Liver (tissue), 9 donors: Measurements from ENCODE around the gene GTF2E1. TPM values are rescaled to one million over a fixed set of nuclear protein-coding genes. Genes with fewer than 3 reads are reported as not detected.

ENCODE experiments used
- DNase-seq: peaks from one replicate; pipeline ENCODE4 v3.0.0-alpha.2; 2017; ENCODE audit warnings: low spot score
- H3K27ac ChIP-seq, 2 donors: one replicate each; pipeline ENCODE4 v1.7.0; 2013; ENCODE audit warnings: inconsistent platforms in 2 of 2, low read length in 2 of 2, control low read depth in 1 of 2, low read depth in 1 of 2, mild to moderate bottlenecking in 1 of 2
- H3K27me3 ChIP-seq, 4 donors: one replicate each; pipeline versions ENCODE4 v1.6.1 to v1.7.0; 2013; ENCODE audit warnings: low read length in 3 of 4, inconsistent platforms in 1 of 4, mild to moderate bottlenecking in 1 of 4, moderate library complexity in 1 of 4; ENCODE audit not compliant: control insufficient read depth in 4 of 4, insufficient read depth in 4 of 4
- H3K36me3 ChIP-seq, 4 donors: one replicate each; pipeline versions ENCODE4 v1.6.1 to v1.7.0; 2013; ENCODE audit warnings: low read length in 3 of 4, mild to moderate bottlenecking in 3 of 4, low read depth in 1 of 4, moderate library complexity in 1 of 4; ENCODE audit not compliant: control insufficient read depth in 4 of 4, insufficient read depth in 3 of 4
- H3K4me1 ChIP-seq, 4 donors: one replicate each; pipeline versions ENCODE4 v1.6.1 to v1.7.0; 2013; ENCODE audit warnings: low read length in 3 of 4, mild to moderate bottlenecking in 3 of 4, moderate library complexity in 1 of 4; ENCODE audit not compliant: control insufficient read depth in 4 of 4, insufficient read depth in 4 of 4
- H3K4me3 ChIP-seq, 3 donors: one replicate each; pipeline versions ENCODE4 v1.6.1 to v1.7.0; 2013; ENCODE audit warnings: low read length in 3 of 3, control low read depth in 1 of 3, low read depth in 1 of 3, mild to moderate bottlenecking in 1 of 3
- H3K9ac ChIP-seq, 2 donors: one replicate each; pipeline ENCODE4 v1.7.0; 2013; ENCODE audit warnings: low read length in 2 of 2, mild to moderate bottlenecking in 2 of 2, moderate library complexity in 2 of 2, control low read depth in 1 of 2, low read depth in 1 of 2
- H3K9me3 ChIP-seq, 4 donors: one replicate each; pipeline versions ENCODE4 v1.6.1 to v1.7.0; 2013; ENCODE audit warnings: low read length in 3 of 4; ENCODE audit not compliant: control insufficient read depth in 4 of 4
- ATF3 ChIP-seq: IDR thresholded peaks from 2 replicates; pipeline ENCODE4 v1.6.1; 2016; ENCODE audit warnings: antibody characterized with exemption
- CTCF ChIP-seq: fragments of 150-350 bp; IDR thresholded peaks from 2 replicates; pipeline ENCODE4 v1.5.1; 2017; ENCODE audit warnings: improper control_type of control experiment, low read depth, low read length; ENCODE audit not compliant: missing input control
- EGR1 ChIP-seq, 2 donors: IDR thresholded peaks; 2 replicates each; pipeline ENCODE4 v1.6.1; 2016 to 2018; ENCODE audit warnings: antibody characterized with exemption in 2 of 2, low read depth in 2 of 2
- FOXA1 ChIP-seq: IDR thresholded peaks from 2 replicates; pipeline ENCODE4 v1.6.1; 2016; ENCODE audit warnings: antibody characterized with exemption
- FOXA2 ChIP-seq: IDR thresholded peaks from 2 replicates; pipeline ENCODE4 v1.6.1; 2016; ENCODE audit warnings: antibody characterized with exemption
- GABPA ChIP-seq, 2 donors: IDR thresholded peaks in 1 of 2; conservative IDR thresholded peaks in 1 of 2; 2 replicates each; pipeline ENCODE4 v1.6.1; 2016; ENCODE audit warnings: antibody characterized with exemption in 2 of 2, mild to moderate bottlenecking in 1 of 2, moderate library complexity in 1 of 2
- HNF4A ChIP-seq, 2 donors: conservative IDR thresholded peaks; 2 replicates each; pipeline ENCODE4 v1.6.1; 2016; ENCODE audit warnings: antibody characterized with exemption in 2 of 2, mild to moderate bottlenecking in 2 of 2
- HNF4G ChIP-seq: IDR thresholded peaks from 2 replicates; pipeline ENCODE4 v1.6.1; 2016; ENCODE audit warnings: antibody characterized with exemption
- JUND ChIP-seq, 2 donors: IDR thresholded peaks; 2 replicates each; pipeline ENCODE4 v1.6.1; 2016; ENCODE audit warnings: antibody characterized with exemption in 2 of 2
- MAX ChIP-seq: IDR thresholded peaks from 2 replicates; pipeline ENCODE4 v1.6.1; 2016; ENCODE audit warnings: antibody characterized with exemption
- NR2F2 ChIP-seq: IDR thresholded peaks from 2 replicates; pipeline ENCODE4 v1.6.1; 2016; ENCODE audit warnings: antibody characterized with exemption
- RAD21 ChIP-seq, 2 donors: IDR thresholded peaks; 2 replicates each; pipeline ENCODE4 v1.6.1; 2016; ENCODE audit warnings: antibody characterized with exemption in 2 of 2, mild to moderate bottlenecking in 2 of 2
- REST ChIP-seq: IDR thresholded peaks from 2 replicates; pipeline ENCODE4 v1.6.1; 2016; ENCODE audit warnings: antibody characterized with exemption, mild to moderate bottlenecking
- RXRA ChIP-seq, 2 donors: IDR thresholded peaks; 2 replicates each; pipeline ENCODE4 v1.6.1; 2017 to 2018; ENCODE audit warnings: antibody characterized with exemption in 2 of 2, mild to moderate bottlenecking in 1 of 2
- SP1 ChIP-seq: IDR thresholded peaks from 2 replicates; pipeline ENCODE4 v1.6.1; 2018; ENCODE audit warnings: antibody characterized with exemption, mild to moderate bottlenecking
- TAF1 ChIP-seq: conservative IDR thresholded peaks from 2 replicates; pipeline ENCODE4 v1.6.1; 2016; ENCODE audit warnings: antibody characterized with exemption, mild to moderate bottlenecking
- YY1 ChIP-seq: IDR thresholded peaks from 2 replicates; pipeline ENCODE4 v1.6.1; 2016; ENCODE audit warnings: antibody characterized with exemption, mild to moderate bottlenecking
- ZBTB33 ChIP-seq: IDR thresholded peaks from 2 replicates; pipeline ENCODE4 v1.6.1; 2016; ENCODE audit warnings: antibody characterized with exemption
- WGBS: extraction: QIAGEN DNeasy Blood & Tissue Kit; methylation state at CpG from one replicate; pipeline ENCODE4 v1.1.7; 2013; 5-methylcytosine and 5-hydroxymethylcytosine counted together
- polyA plus RNA-seq, 2 donors: library from polyadenylated mRNA; stranded (reverse) in 1 of 2; unstranded in 1 of 2; fragments of 200-250 nt in 1 of 2; fragments of >200 nt in 1 of 2; fragmentation: Nextera tagmentation in 1 of 2; extraction: Ambion mirVana in 1 of 2; gene quantifications; one replicate each; pipeline versions ENCODE4 v1.2.1 to v1.2.3, GENCODE V29; 2013 to 2015
- total RNA-seq, 2 donors: library from RNA; depleted of rRNA; stranded (reverse); fragments of >200 nt; gene quantifications; one replicate each; pipeline ENCODE4 v1.2.3, GENCODE V29; 2014
- donor health status: healthy.
- donor health status: healthy.
- donor health status: healthy.
- donor health status: healthy.
- donor health status: healthy.

Gene GTF2E1
- total and polyA plus RNA-seq, 4 donors: 2.3 to 9.5 (median 3.9) TPM

- TF ChIP-seq FOXA1 (no peak), GABPA (IDR thresholded peaks at IDR 0.05 in 1 of 2, conservative IDR thresholded peaks at IDR 0.05 in 1 of 2) (no peak), TAF1 (no peak)
- no peak overlapping the region for H3K9ac ChIP-seq
- H3K27me3 ChIP-seq: no peaks in the 10 kb centered on the region
- no peak overlapping the region for H3K4me3 ChIP-seq
- H3K27ac ChIP-seq: no peak overlapping the region
- 98% methylated on average over 2 of the region's 2 CpGs for WGBS
- no peaks in the 10 kb centered on the region for H3K4me1 ChIP-seq
- H3K9me3 ChIP-seq: no peaks in the 10 kb centered on the region
- no peak for DNase-seq
- H3K36me3 ChIP-seq: peaks cover 0 to 6% (median 3%) of the 10 kb centered on the region in 4 donors
Measured at GRCh38 chr3:120752865-120753264, 10.3 kb downstream of the GTF2E1 start.

- peaks cover 0 to 6% (median 3%) of the 10 kb centered on the region in 4 donors for H3K36me3 ChIP-seq
- H3K27me3 ChIP-seq: no peaks in the 10 kb centered on the region
- TF ChIP-seq JUND (IDR thresholded peaks at IDR 0.05) (no peak), ATF3 (no peak), RAD21 (IDR thresholded peaks at IDR 0.05) (no peak), MAX (no peak), HNF4G (no peak), REST (no peak), FOXA2 (no peak), ZBTB33 (no peak), FOXA1 (no peak), CTCF (no peak), EGR1 (IDR thresholded peaks at IDR 0.05; ENCODE audit: low read depth in 2 of 2) (no peak), YY1 (no peak), GABPA (IDR thresholded peaks at IDR 0.05 in 1 of 2, conservative IDR thresholded peaks at IDR 0.05 in 1 of 2) (no peak), HNF4A (conservative IDR thresholded peaks at IDR 0.05) (no peak), TAF1 (no peak), RXRA (IDR thresholded peaks at IDR 0.05) (no peak), NR2F2 (no peak), SP1 (no peak)
- H3K4me3 ChIP-seq: no peak overlapping the region
- H3K9ac ChIP-seq: no peak overlapping the region
- H3K27ac ChIP-seq: no peak overlapping the region
- DNase-seq: no peak
- no peaks in the 10 kb centered on the region for H3K4me1 ChIP-seq
- no peaks in the 10 kb centered on the region for H3K9me3 ChIP-seq
Measured at GRCh38 chr3:120753810-120754209, 11.3 kb downstream of the GTF2E1 start.
